ENCODE measurements around the gene DVL1. TPM values are rescaled to one million over a fixed set of nuclear protein-coding genes. Genes with fewer than 3 reads are reported as not detected.
A peak's percentile ranks its signal among the peaks of the same experiment; 100 is the strongest.

Gene DVL1
- total RNA-seq, 2 donors from 2014 or later = 49.9 to 71.3 TPM

DNA sequence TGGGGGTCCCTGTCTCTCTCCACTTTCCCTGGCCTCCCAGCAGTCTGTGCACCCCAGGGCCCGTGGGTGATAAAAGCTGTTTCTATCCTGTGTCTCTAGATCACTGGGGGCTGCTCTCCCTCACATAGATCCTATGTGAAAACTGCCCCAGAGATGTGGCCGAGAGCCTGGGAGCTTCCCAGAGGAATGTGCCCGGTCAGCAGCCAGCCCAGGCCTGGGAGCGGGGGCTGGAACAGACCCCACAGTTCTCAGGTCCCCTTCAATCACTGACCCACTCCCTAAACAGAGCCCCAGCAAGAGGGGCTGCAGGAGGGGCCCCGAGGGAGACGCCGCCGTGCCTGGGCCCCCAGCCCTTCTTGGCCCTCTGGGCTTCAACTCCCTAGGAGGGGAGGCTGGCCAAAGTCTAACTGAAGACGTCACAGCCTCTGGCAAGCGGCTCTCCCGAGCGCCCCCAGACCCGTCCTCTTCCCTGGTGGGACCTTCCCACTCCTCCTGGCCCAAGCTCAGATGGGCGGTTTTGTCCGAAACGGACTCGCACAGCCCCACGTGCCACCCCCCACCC is 8.7 kb upstream of the DVL1 start:
- Histone ChIP-seq H3K9ac (ENCODE audit: low read depth in 2 of 2, low read length in 2 of 2) (peak overlapping the region; percentile 26 to 69), H3K27ac (peak overlapping the region; percentile 75), H3K4me3 (peak overlapping the region; percentile 31), H3K4me1 (no peaks in the 10 kb centered on the region), H3K36me3 (no peaks in the 10 kb centered on the region), H3K9me3 (no peaks in the 10 kb centered on the region), H3K27me3 (peaks cover 30% of the 10 kb centered on the region)
- no peak for DNase-seq
- intact Hi-C loops (cut with DNase I) = no loop called here
- TF ChIP-seq, protein P1, sequence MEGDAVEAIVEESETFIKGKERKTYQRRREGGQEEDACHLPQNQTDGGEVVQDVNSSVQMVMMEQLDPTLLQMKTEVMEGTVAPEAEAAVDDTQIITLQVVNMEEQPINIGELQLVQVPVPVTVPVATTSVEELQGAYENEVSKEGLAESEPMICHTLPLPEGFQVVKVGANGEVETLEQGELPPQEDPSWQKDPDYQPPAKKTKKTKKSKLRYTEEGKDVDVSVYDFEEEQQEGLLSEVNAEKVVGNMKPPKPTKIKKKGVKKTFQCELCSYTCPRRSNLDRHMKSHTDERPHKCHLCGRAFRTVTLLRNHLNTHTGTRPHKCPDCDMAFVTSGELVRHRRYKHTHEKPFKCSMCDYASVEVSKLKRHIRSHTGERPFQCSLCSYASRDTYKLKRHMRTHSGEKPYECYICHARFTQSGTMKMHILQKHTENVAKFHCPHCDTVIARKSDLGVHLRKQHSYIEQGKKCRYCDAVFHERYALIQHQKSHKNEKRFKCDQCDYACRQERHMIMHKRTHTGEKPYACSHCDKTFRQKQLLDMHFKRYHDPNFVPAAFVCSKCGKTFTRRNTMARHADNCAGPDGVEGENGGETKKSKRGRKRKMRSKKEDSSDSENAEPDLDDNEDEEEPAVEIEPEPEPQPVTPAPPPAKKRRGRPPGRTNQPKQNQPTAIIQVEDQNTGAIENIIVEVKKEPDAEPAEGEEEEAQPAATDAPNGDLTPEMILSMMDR (IDR thresholded peaks at IDR 0.05) = no peak

DNA sequence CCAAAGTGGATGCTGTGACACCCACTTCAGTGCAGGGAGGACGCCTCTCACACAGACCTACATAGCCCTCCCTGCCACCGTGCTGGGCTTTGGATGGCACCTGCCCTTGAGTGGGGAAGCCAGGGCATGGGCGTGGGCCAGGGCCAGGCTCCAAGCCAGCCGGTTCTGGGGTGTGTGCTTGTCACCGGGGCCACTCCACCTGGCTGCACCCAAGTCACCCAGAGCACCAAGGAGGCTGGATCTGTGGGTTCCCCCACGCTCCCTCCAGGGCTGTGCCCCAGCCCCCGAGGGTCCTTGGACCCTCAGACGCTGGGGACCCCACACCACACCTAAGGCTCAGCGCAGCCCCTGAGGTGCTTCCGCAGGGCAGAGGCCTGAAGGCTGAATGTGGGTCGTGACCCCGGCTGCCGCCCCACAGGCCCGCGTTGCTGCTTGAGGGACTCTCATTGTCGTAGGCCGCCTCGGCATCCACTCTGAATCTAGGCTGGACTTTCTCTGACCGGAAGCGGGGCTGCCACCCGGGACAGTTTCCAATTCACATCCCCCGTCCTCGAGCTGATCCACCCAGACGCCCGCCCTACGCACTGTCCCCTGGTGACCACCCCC is 7.7 kb upstream of the DVL1 start:
- Histone ChIP-seq H3K27me3 (peaks cover 30% of the 10 kb centered on the region), H3K27ac (peak overlapping the region; percentile 75), H3K9ac (ENCODE audit: low read depth in 2 of 2, low read length in 2 of 2) (peak overlapping the region; percentile 61 to 69), H3K4me1 (no peaks in the 10 kb centered on the region), H3K4me3 (peak overlapping the region; percentile 31), H3K9me3 (no peaks in the 10 kb centered on the region), H3K36me3 (no peaks in the 10 kb centered on the region)
- intact Hi-C loops (cut with DNase I) = no loop called here
- TF ChIP-seq, protein P1 (IDR thresholded peaks at IDR 0.05) = no peak
- no peak for DNase-seq

DNA sequence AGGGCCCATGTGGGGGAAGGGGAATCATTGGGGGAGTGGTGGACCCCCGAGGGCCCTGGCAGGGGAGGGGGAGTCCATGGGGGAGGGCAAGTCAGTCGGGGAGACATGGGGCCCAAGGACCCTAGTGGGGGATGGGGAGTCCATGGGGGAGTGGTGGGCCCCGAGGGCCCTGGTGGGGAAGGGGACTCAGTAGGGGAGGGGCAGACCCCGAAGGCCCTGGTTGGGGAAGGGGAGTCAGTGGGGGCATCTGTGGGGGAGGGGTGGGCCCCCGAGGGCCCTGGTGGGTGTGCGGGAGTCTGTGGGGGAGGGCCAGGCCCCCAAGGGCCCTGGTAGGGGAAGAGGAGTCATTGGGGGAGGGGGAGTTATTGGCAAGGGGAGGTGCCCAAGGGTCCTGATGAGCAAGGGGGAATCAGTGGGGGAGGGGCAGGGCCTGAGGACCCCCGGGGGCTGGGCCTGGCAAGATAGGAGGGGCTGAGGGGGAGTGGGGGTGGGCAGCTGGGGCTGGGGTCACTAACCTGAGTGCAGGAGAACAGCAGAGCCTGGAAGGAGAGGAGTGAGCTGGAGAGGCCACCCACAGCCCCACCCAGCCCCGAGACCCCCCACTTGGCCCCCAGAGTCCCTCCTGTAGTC is 7.1 kb upstream of the DVL1 start:
- intact Hi-C loops (cut with DNase I) = no loop called here
- Histone ChIP-seq H3K4me1 (no peaks in the 10 kb centered on the region), H3K27me3 (peaks cover 30% of the 10 kb centered on the region), H3K9me3 (no peaks in the 10 kb centered on the region), H3K4me3 (peak overlapping the region; percentile 31), H3K9ac (ENCODE audit: low read depth in 2 of 2, low read length in 2 of 2) (peak overlapping the region; percentile 60 to 61), H3K36me3 (no peaks in the 10 kb centered on the region), H3K27ac (peak overlapping the region; percentile 75)
- no peak for DNase-seq
- TF ChIP-seq, protein P1 (IDR thresholded peaks at IDR 0.05) = no peak

DNA sequence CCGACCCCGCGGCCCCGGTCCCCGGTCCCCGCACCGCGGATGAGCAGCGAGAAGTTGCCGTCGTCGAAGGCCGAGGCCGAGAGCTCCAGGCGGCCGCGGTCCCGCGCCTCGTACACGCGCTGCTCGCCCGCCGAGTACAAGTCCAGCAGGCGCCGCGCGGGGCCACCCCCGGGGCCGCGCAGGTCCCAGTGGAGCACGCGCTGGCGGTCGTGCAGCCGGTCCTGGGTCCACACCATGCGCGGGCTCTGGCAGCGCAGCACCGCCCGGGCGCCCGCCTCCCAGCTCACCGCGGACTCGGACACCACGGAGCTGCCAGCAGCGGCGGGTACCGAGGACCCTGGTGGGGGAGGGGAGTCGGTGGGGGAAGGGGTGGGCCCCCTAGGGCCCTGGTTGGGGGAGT is 6.2 kb upstream of the DVL1 start:
- TF ChIP-seq, protein P1 (IDR thresholded peaks at IDR 0.05) = no peak
- Histone ChIP-seq H3K4me3 (peak overlapping the region; percentile 8), H3K9me3 (no peaks in the 10 kb centered on the region), H3K36me3 (no peaks in the 10 kb centered on the region), H3K4me1 (no peaks in the 10 kb centered on the region), H3K27ac (no peak overlapping the region), H3K9ac (ENCODE audit: low read depth in 2 of 2, low read length in 2 of 2) (no peak overlapping the region), H3K27me3 (peaks cover 30% of the 10 kb centered on the region)
- intact Hi-C loops (cut with DNase I) = no loop called here
- no peak for DNase-seq

DNA sequence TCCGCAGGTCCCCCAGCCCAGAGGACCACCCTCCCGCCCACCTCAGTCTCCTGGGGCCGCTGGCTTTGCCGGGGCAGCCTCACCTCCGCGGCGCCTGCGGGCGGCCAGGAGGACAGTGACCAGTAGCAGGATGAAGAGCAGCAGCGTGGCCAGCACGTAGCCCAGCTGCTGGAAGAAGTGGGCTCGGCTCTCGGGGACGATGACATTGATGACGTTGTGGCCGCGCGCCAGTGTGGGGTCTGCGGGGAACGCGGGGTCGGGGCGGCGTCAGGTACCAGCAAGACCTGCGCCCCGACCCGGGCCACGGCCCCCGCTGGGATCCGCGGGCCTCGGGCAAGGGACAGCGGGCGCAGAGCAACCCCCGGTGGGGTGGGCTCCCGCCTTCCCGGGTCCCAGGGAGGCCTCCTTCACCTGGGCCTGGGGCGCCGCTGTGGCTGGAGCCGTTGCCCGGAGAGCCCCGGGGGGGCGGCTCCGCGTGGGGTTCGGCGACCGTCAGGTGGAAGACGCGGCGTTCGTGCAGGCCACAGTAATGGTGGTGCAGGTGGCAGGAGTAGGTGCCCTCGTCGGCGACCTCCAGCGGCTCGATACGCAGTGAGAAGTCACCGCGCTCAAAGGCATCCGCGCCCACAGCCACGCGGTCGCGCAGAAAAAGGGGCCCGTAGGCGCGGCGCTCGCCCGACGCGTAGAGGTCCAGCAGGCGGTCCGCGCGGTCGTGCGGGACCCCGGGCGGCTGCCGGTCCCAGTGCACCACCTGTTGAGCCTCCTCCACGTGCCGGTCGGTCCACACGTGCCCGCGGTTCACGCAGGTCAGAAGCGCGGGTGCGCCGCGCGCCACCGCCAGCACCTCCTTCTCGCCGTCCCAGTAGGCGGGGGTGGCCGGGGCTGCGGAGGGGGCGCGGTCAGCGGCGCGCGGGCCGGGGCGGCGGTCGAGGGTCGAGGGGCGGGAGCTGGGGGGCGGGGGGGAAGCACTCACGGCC is 5.3 kb upstream of the DVL1 start:
- H3K9me3 ChIP-seq = no peaks in the 10 kb centered on the region
- no peak for DNase-seq
- TF ChIP-seq, protein P1 (IDR thresholded peaks at IDR 0.05) = no peak
- H3K36me3 ChIP-seq = no peaks in the 10 kb centered on the region
- no peak overlapping the region for H3K9ac ChIP-seq (ENCODE audit: low read depth in 2 of 2, low read length in 2 of 2)
- peaks cover 29% of the 10 kb centered on the region for H3K27me3 ChIP-seq
- H3K27ac ChIP-seq = no peak overlapping the region
- no peak overlapping the region for H3K4me3 ChIP-seq
- intact Hi-C loops (cut with DNase I) = no loop called here
- no peaks in the 10 kb centered on the region for H3K4me1 ChIP-seq

Data from colonic mucosa (tissue), 4 donors.